Activated naive CD8-positive, alpha-beta T cell treated with anti-CD3 and anti-CD28 coated beads for 36 hours (primary cell): ENCODE measurements around the gene SLAIN1. TPM values are rescaled to one million over a fixed set of nuclear protein-coding genes. Genes with fewer than 3 reads are reported as not detected.
"Not testable (repeated sequence)": the region's sequence is repeated elsewhere in the genome, so short reads cannot be mapped to it uniquely, and the experiment has no call there.

Experiments
- DNase-seq: peaks from one replicate; pipeline ENCODE4 v3.0.0; 2021
- H3K27ac Mint-ChIP-seq: one replicate; pipeline ENCODE4 v1.8.0; 2022; ENCODE audit warnings: mild to moderate bottlenecking, moderate library complexity, mixed read lengths
- H3K27me3 Mint-ChIP-seq: one replicate; pipeline ENCODE4 v1.8.0; 2022; ENCODE audit warnings: mild to moderate bottlenecking, mixed read lengths
- H3K36me3 Mint-ChIP-seq: one replicate; pipeline ENCODE4 v1.8.0; 2021; ENCODE audit warnings: mild to moderate bottlenecking, mixed read lengths
- H3K4me1 Mint-ChIP-seq: one replicate; pipeline ENCODE4 v1.8.0; 2021; ENCODE audit warnings: mixed read lengths
- H3K4me3 Mint-ChIP-seq: one replicate; pipeline ENCODE4 v1.8.0; 2022; ENCODE audit warnings: mild to moderate bottlenecking, moderate library complexity, mixed read lengths
- H3K9me3 Mint-ChIP-seq: one replicate; pipeline ENCODE4 v1.8.0; 2022; ENCODE audit warnings: mixed read lengths
- total RNA-seq, 2 experiments: library from RNA; stranded (reverse); gene quantifications; one replicate each; pipeline ENCODE4 v1.2.3, GENCODE V29; 2021

The SLAIN1 gene
- total RNA-seq, result 10 to 100 TPM; 29.3 to 31.3 TPM

DNA sequence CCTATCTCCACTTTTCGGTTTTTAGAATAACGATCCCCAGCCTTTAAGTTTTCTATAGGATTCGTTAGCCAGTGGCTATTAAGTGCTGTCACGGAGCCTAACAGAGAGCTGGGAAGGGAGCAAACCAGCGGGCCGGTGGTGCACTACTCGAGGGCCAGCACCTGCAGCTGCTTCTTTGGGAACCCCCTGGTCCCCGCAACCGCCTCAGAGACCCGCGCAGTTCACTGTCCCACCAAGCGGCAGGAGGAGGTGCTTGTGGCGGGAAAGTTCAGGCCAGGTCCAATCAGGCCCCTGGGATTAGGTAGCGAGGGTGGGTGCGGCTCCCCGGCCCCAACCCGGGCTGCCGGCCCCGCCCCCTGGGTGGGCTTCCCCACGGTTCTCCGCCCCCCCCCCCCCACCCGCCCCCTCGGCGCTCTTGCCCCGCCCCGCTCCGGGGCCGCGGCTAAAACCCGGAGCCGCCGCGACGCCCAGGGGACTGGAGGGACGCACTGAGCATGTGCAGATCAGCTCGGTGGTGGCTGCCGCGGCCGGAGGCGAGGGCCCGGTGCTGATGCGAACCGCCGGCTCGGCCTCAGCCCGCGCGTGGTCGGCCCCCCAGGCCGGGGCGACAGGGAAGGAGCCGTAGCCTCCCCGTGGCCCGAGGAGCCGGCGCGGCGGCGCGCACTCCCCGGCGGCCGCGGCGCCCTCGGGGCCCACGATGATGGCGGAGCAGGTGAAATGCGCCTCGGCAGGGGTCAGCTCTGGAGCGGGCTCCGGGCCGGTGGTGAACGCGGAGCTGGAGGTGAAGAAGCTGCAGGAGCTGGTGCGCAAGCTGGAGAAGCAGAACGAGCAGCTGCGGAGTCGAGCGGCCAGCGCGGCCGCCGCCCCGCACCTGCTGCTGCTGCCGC is at the start of gene SLAIN1:
Gene SLAIN1, plus strand, starts transcription at position 471 of the 887 bp plus-strand sequence. Its CDS starts 227 bp downstream, at position 698.
- peaks cover 4% of the 10 kb centered on the region for H3K27me3 Mint-ChIP-seq
- H3K9me3 Mint-ChIP-seq, result no peaks in the 10 kb centered on the region
- H3K27ac Mint-ChIP-seq, result peak within 1 kb of the TSS; percentile 95
- peak within 1 kb of the TSS; percentile 100 for H3K4me3 Mint-ChIP-seq
- peaks cover 36% of the 10 kb centered on the region for H3K4me1 Mint-ChIP-seq
- H3K36me3 Mint-ChIP-seq, result peaks cover 7% of the 10 kb centered on the region
- DNase-seq, result peak; percentile 86

DNA sequence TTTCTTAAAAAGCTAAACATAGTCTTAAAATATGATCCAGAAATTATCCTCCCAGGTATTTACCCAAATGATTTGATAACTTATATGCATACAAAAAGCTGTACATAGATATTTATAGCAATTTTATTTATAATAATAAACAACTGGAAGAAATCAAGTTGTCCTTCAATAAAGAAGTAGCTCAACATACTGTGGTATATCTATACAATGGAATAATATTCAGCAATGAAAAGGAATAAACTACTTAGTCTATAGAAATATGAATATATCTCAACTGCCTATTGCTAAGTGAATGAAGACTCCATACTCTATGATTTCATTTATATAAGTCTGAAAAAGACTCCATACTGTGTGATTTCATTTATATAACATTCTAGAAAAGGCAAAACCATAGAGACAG is 47.1 kb upstream of the SLAIN1 start:
- no peak overlapping the region for H3K4me3 Mint-ChIP-seq
- no peak overlapping the region for H3K27ac Mint-ChIP-seq

DNA sequence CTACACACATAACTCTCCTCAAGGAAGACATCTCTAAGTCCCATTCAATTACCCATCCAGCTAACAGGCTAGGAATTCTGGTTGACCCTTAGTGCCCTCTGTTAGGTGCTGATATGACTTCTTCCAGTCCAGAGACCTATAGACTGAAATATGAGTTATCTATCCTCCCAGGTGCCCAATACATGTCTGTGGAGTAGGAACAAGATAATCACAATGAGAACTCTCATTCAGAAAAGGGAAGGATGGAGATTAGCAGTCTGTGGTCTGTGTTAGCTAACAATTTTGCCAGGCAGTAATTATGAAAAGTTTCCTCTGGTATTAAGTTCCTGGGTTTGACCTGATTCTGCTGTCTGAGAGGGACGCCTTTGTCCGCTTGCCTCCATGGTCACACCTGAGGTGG is 44.2 kb upstream of the SLAIN1 start:
- H3K4me1 Mint-ChIP-seq, result no peaks in the 10 kb centered on the region
- no peaks in the 10 kb centered on the region for H3K27me3 Mint-ChIP-seq
- H3K9me3 Mint-ChIP-seq, result peaks cover 6% of the 10 kb centered on the region
- H3K27ac Mint-ChIP-seq, result no peak overlapping the region
- H3K36me3 Mint-ChIP-seq, result no peaks in the 10 kb centered on the region
- no peak for DNase-seq
- no peak overlapping the region for H3K4me3 Mint-ChIP-seq

More for the DNA sequence above, 47.1 kb upstream of the SLAIN1 start:
- H3K27me3 Mint-ChIP-seq, result peaks cover 5% of the 10 kb centered on the region
- H3K36me3 Mint-ChIP-seq, result no peaks in the 10 kb centered on the region
- H3K9me3 Mint-ChIP-seq, result peaks cover 6% of the 10 kb centered on the region
- no peak for DNase-seq
- no peaks in the 10 kb centered on the region for H3K4me1 Mint-ChIP-seq

DNA sequence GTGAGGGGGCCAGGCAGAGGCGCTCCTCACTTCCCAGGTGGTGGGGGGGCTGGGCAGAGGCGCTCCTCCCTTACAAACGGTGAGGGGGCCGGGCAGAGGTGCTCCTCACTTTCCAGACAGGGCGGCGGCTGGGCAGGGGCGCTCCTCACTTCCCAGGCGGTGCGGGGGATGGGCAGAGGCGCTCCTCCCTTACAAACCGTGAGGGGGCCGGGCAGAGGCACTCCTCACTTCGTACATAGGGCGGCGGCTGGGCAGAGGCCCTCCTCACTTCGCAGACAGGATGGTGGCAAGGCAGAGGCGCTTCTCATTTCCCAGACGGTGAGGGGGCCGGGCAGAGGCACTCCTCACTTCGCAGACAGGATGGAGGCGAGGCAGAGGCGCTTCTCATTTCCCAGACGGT is 37.5 kb upstream of the SLAIN1 start:
- H3K4me1 Mint-ChIP-seq, H3K9me3 Mint-ChIP-seq, H3K4me3 Mint-ChIP-seq, H3K27ac Mint-ChIP-seq, DNase-seq, H3K27me3 Mint-ChIP-seq, H3K36me3 Mint-ChIP-seq: not testable (repeated sequence)

DNA sequence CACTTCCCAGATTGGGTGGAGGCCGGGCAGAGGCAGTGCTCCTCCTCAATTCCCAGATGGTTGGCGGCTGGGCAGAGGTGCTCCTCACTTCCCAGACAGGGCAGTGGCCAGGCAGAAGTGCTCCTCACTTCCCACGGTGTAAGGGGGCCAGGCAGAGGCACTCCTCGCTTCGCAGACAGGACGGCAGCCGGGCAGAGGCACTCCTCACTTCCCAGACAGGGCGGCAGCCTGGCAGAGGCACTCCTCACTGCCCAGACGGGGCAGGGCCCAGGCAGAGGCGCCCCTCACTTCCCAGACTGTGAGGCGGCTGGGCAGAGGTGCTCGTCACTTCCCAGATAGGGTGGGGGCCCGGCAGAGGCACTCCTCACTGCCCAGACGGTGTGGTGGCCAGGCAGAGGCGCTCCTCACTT is 36.6 kb upstream of the SLAIN1 start:
- Mint-ChIP-seq H3K4me1 (no peaks in the 10 kb centered on the region), H3K36me3 (no peaks in the 10 kb centered on the region), H3K4me3 (no peak overlapping the region), H3K9me3 (no peaks in the 10 kb centered on the region), H3K27ac (no peak overlapping the region), H3K27me3 (no peaks in the 10 kb centered on the region)
- no peak for DNase-seq

DNA sequence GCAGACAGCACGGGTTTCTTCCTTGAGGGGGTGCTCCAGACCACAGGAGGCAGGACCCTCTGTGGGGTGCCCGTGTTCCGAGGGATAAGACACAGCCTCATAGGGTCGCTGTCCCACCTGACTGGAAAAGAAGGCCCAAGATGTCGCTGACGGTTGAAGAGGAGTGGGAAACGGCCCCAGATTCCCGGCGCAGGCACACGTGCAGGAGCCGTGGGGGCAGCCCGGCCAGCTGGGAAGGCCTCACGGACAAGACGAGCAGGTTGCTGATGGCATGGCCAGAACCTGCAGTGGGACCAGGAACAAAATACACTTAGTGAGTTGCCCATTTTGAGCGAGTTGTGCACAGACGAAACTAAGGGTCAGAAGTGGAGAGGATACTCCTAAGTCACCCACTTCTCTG is 35.2 kb upstream of the SLAIN1 start:
- H3K27ac Mint-ChIP-seq, H3K4me3 Mint-ChIP-seq, H3K9me3 Mint-ChIP-seq, DNase-seq, H3K36me3 Mint-ChIP-seq, H3K4me1 Mint-ChIP-seq: not testable (repeated sequence)
- peaks cover 11% of the 10 kb centered on the region for H3K27me3 Mint-ChIP-seq

DNA sequence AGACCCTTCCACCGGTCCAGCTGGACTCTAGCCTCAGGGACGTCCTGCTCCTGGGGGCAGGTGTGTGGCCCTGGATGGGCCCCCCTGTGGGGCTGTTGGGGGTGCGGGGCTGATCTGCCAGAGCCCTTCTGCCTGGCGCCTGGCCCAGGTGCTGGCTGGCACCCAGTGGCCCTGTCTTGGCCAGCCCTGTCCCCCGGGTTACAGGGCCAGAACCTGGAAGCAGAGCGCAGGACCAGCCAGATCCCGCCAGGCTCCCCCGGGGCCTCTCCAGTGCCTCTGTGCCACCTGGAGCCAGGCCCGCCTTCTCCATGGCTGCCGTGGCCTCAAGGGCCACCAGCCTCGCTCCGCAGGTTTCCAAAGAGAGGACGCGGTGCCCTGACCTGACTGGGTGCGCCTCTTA is 34.7 kb upstream of the SLAIN1 start:
- not testable (repeated sequence) for H3K4me3 Mint-ChIP-seq, DNase-seq, H3K27ac Mint-ChIP-seq, H3K36me3 Mint-ChIP-seq, H3K4me1 Mint-ChIP-seq, H3K9me3 Mint-ChIP-seq
- peaks cover 12% of the 10 kb centered on the region for H3K27me3 Mint-ChIP-seq

DNA sequence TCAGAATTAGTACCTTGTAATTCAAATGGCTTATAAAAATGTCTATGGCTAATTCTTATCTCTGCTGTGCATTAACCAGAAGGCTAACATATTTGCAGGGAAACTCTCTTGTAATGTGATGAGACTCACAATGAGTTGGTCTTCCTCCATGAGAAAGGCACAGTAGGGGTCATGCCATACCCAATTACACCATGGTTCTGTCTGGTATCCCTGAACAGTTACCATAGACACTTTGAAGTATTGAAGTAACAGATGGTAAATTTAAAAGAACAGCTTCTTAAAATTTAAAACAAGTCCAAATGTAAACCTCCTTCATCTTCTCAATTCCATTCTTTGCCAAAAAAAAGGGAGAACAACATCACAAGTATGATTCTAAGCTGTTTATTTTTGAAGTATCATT is 22.6 kb upstream of the SLAIN1 start:
- Mint-ChIP-seq H3K4me3 (no peak overlapping the region), H3K27me3 (peaks cover 57% of the 10 kb centered on the region), H3K36me3 (no peaks in the 10 kb centered on the region), H3K27ac (no peak overlapping the region), H3K9me3 (peaks cover 2% of the 10 kb centered on the region), H3K4me1 (peaks cover 7% of the 10 kb centered on the region)
- no peak for DNase-seq

DNA sequence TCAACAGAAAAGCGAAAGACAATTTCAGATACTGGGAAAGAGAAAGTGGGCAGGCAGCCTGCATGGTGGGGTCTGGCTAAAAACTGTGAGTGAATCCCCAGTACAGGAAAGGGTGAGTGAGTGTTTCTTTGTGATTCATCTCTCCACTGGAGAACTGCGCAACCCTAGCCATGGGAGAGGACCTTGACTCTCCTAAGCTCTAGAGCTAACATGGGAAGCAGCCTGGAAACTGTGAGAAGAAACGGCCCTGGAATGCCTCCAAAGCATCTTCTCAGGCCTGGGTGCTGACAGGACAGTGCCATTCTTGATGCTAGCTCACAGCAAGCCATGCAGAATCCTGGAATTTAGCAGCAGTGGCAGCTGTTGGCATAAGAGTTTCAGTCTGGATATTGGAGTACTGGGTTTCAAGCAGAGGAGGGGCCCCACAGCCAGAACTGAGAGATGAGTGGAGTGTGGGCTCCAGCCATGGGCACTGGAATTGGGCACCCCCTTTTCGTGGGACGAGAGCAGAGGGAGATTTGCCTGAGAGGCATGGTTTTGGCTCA is 18.7 kb upstream of the SLAIN1 start:
- Mint-ChIP-seq H3K27ac (no peak overlapping the region), H3K9me3 (peaks cover 2% of the 10 kb centered on the region), H3K4me3 (no peak overlapping the region), H3K36me3 (no peaks in the 10 kb centered on the region), H3K4me1 (no peaks in the 10 kb centered on the region), H3K27me3 (peaks cover 39% of the 10 kb centered on the region)
- DNase-seq, result no peak

DNA sequence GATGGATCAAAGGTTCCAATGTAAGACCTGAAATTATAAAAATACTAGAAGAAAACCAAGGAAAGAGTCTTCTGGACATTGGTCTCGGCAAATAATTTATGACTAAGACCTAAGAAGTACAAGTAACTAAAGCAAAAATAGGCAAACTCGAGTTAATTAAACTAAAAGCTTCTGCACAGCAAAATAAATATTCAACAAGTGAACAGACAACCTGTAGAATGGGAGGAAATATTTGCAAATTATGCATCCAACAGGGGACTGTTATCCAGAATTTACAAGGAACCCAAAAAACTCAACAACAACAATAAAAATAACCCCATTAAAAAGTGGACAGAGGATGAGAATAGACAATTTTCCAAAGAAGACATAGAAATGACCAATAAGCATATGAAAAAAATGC is 9.7 kb upstream of the SLAIN1 start:
- no peaks in the 10 kb centered on the region for H3K27me3 Mint-ChIP-seq
- no peak overlapping the region for H3K27ac Mint-ChIP-seq
- H3K4me3 Mint-ChIP-seq, result no peak overlapping the region
- peaks cover 5% of the 10 kb centered on the region for H3K9me3 Mint-ChIP-seq
- no peaks in the 10 kb centered on the region for H3K4me1 Mint-ChIP-seq
- no peak for DNase-seq
- no peaks in the 10 kb centered on the region for H3K36me3 Mint-ChIP-seq

DNA sequence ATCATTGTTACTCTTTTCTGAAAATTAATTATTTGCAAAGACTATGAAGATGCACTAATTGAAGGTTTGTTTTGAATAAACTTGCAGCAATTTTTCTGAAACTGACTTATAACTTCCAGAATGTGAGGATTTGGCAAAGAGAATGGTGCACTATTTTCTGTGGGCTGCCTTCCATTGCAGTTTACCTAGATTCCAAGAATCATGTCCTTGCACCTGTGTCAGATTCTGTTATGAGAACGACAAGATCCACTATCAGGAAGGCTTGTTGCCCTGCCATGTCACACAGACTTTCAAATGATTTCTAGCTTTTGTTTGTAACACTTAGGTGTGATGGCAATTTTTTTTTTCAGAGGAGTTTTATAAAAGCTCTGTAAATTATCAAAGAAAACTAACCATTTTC is 5.6 kb upstream of the SLAIN1 start:
- Mint-ChIP-seq H3K27me3 (peaks cover 4% of the 10 kb centered on the region), H3K36me3 (no peaks in the 10 kb centered on the region), H3K9me3 (no peaks in the 10 kb centered on the region), H3K27ac (no peak overlapping the region), H3K4me3 (no peak overlapping the region), H3K4me1 (peaks cover 15% of the 10 kb centered on the region)
- DNase-seq, result no peak

DNA sequence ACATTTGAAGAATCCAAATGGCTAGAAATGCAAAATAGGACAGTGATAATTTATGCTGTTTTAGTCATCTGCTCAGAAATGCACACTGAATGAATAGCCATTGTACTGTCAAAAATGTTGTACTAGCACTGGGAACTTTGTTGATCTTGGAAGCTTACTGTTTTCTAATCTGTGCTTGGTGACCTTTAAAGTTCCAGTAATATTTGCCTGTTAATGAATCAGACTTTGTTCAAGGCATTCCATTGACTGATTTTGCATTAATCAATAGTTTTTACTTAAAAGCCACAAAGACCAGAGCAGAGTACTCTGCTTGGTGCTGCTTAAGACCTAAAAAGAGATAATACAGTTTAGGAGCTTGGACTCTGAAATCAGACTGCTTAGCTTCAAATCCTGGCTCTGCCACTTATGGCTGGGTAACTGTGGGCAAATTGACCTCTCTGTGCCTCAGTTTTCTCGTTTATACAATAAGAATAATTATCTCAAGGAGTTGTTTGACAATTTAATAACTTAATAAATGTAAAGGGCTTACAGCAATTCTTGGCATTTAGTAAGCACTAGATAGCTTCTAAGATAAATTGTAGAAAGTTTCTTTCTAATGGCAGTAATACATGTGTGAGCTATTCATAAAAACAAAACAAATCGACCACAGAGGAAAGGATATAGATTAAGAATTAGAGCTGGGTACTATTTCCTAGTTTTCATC is 4.6 kb upstream of the SLAIN1 start:
- H3K4me3 Mint-ChIP-seq, result no peak overlapping the region
- H3K4me1 Mint-ChIP-seq, result peaks cover 18% of the 10 kb centered on the region
- H3K36me3 Mint-ChIP-seq, result no peaks in the 10 kb centered on the region
- no peak overlapping the region for H3K27ac Mint-ChIP-seq
- no peaks in the 10 kb centered on the region for H3K9me3 Mint-ChIP-seq
- DNase-seq, result no peak
- peaks cover 4% of the 10 kb centered on the region for H3K27me3 Mint-ChIP-seq

DNA sequence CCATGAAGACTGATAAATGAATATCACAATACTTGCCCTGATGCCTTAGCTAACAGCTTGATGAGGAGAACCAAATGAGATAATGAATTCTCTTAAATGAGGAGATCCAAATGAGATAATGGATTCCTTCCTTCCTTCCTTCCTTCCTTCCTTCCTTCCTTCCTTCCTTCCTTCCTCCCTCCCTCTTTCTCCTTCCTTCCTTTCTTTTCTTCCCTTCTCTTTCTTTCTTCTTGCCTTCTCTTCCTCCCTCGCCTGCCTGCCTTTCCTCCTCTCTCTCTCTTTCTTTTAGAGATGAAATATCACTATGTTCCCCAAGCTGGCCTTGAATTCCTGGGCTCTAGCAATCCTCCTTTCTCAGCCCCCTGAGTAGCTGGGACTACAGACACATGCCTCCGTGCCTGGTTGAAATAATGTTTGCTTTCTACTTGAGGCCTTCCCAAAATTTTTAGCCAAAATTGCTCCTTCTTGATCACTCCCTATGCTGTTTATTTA is 4.0 kb upstream of the SLAIN1 start:
- Mint-ChIP-seq H3K27ac (no peak overlapping the region), H3K27me3 (peaks cover 4% of the 10 kb centered on the region), H3K4me3 (no peak overlapping the region), H3K4me1 (peaks cover 18% of the 10 kb centered on the region), H3K9me3 (no peaks in the 10 kb centered on the region), H3K36me3 (no peaks in the 10 kb centered on the region)
- no peak for DNase-seq

DNA sequence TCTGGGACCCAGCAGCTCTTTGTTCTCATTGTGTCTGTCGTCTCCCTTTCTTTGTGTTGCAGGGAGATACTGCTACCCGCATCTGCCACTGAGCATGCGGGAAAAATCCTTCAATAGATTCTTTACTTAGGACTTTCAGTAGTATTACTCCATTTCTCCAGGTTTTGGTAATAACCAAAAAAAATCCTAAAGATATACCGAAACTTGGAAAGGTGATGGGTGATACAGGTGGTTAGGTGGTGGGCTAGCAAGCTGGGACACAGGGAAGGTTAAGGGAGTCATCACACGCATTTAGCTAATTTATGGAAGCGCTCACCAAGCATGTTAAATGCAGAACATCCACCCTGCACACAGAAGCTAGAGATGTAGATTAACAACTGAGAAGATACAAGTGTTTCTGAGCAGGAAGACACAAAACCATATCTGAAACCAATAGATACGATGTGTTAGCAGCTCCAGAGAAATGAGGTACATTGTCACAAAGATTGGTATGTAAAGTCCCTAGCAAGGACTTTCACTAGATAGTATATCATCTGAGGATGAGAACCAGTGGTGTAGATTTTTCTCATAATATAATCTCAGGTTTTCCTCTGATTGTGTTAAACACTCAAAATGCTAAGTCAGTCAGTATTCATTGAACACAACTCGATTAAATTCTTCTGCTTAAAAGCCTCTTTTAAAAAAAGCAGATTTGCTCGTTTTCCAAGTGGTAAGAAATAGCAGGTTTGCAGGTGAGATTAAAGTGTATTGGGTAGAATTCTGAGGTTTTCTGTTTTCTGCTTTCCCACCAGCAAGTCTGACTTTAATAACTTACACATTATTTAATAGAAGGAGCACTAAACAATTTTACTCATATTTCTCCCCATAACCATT is 1.2 kb upstream of the SLAIN1 start:
- H3K4me1 Mint-ChIP-seq, result peaks cover 35% of the 10 kb centered on the region
- no peaks in the 10 kb centered on the region for H3K9me3 Mint-ChIP-seq
- DNase-seq, result no peak
- peaks cover 4% of the 10 kb centered on the region for H3K27me3 Mint-ChIP-seq
- peak overlapping the region; percentile 82 for H3K4me3 Mint-ChIP-seq
- peak overlapping the region; percentile 63 for H3K27ac Mint-ChIP-seq
- no peaks in the 10 kb centered on the region for H3K36me3 Mint-ChIP-seq

DNA sequence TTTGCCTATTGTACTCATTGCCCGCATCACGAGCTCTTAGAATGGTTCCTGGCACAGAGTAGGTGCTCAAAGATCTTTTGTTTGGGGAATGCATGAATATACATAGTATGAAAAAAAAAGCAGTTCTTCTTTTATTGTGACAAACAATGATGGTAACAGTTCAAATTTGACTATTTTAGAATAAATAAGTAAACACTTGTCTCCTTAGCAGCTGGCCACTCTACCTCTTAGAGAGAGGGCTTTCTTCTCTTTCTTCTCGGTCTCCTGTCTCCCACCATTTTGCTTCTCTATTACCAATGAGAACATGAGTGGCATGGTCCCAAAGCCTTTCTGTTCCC is 639 bp upstream of the SLAIN1 start:
- no peak for DNase-seq

More for the DNA sequence above, 639 bp upstream of the SLAIN1 start:
- H3K27ac Mint-ChIP-seq, result peak overlapping the region; percentile 80
- peaks cover under 1% of the 10 kb centered on the region for H3K36me3 Mint-ChIP-seq
- H3K4me3 Mint-ChIP-seq, result peak overlapping the region; percentile 82
- no peaks in the 10 kb centered on the region for H3K9me3 Mint-ChIP-seq
- peaks cover 4% of the 10 kb centered on the region for H3K27me3 Mint-ChIP-seq
- H3K4me1 Mint-ChIP-seq, result peaks cover 35% of the 10 kb centered on the region
